HG03196 (cell line): ENCODE measurements around the gene UCK2.

ENCODE experiments used
- ATAC-seq: cut with Tn5 transposase; IDR thresholded peaks from one replicate; pipeline ENCODE4 v1.9.1; 2021; ENCODE audit not compliant: unreplicated experiment

UCK2 gene

GRCh38 chr1:165834229-165834628, 6.8 kb downstream of the UCK2 start:
- no peak for ATAC-seq

GRCh38 chr1:165834881-165835280, 7.5 kb downstream of the UCK2 start:
- ATAC-seq = no peak

GRCh38 chr1:165836664-165837482, 9.5 kb downstream of the UCK2 start:
- ATAC-seq = no peak

- no peak for ATAC-seq
Observed at GRCh38 chr1:165837838-165838364, 10.5 kb downstream of the UCK2 start.

GRCh38 chr1:165840423-165840822, 13.0 kb downstream of the UCK2 start:
- no peak for ATAC-seq

GRCh38 chr1:165841582-165842017, 14.2 kb downstream of the UCK2 start:
- no peak for ATAC-seq

GRCh38 chr1:165842023-165842670, 14.7 kb downstream of the UCK2 start:
- ATAC-seq = no peak

GRCh38 chr1:165842671-165843129, 15.3 kb downstream of the UCK2 start:
- peak; percentile 53 for ATAC-seq

GRCh38 chr1:165843304-165843703, 15.9 kb downstream of the UCK2 start:
- no peak for ATAC-seq

GRCh38 chr1:165844114-165844798, 16.8 kb downstream of the UCK2 start:
- ATAC-seq = no peak

- ATAC-seq = no peak
Observed at GRCh38 chr1:165844933-165845332, 17.5 kb downstream of the UCK2 start.

- no peak for ATAC-seq
Observed at GRCh38 chr1:165845569-165845968, 18.2 kb downstream of the UCK2 start.

- ATAC-seq = no peak
Observed at GRCh38 chr1:165845992-165846748, 18.8 kb downstream of the UCK2 start.

- no peak for ATAC-seq
Observed at GRCh38 chr1:165847486-165847885, 20.1 kb downstream of the UCK2 start.

GRCh38 chr1:165849353-165850133, 22.1 kb downstream of the UCK2 start:
- ATAC-seq = no peak

- peak; percentile 56 for ATAC-seq
Observed at GRCh38 chr1:165851034-165851658, 23.7 kb downstream of the UCK2 start.

GRCh38 chr1:165852871-165853270, 25.5 kb downstream of the UCK2 start:
- ATAC-seq = no peak

- no peak for ATAC-seq
Observed at GRCh38 chr1:165853528-165854075, 26.2 kb downstream of the UCK2 start.
